OCI-LY3 (cell line): ENCODE measurements around the gene SH3BGRL.

Source experiments
- EZH2phosphoT487 ChIP-seq: fragments of 200-600 bp; shearing (Covaris generic); IDR thresholded peaks from 2 replicates; pipeline ENCODE4 v1.6.1; 2018; ENCODE audit warnings: antibody characterized with exemption, mixed run types, low read depth
- TF ChIP-seq, protein P1 (sequence below): fragments of 200-600, 300-600 bp; sonication (generic); IDR thresholded peaks from 2 replicates; pipeline ENCODE4 v1.5.1; 2014; ENCODE audit warnings: antibody characterized with exemption, low read length, low read depth

GRCh38 chrX:81237516-81237915 lies 35.6 kb downstream of the SH3BGRL start:
- TF ChIP-seq, protein P1, sequence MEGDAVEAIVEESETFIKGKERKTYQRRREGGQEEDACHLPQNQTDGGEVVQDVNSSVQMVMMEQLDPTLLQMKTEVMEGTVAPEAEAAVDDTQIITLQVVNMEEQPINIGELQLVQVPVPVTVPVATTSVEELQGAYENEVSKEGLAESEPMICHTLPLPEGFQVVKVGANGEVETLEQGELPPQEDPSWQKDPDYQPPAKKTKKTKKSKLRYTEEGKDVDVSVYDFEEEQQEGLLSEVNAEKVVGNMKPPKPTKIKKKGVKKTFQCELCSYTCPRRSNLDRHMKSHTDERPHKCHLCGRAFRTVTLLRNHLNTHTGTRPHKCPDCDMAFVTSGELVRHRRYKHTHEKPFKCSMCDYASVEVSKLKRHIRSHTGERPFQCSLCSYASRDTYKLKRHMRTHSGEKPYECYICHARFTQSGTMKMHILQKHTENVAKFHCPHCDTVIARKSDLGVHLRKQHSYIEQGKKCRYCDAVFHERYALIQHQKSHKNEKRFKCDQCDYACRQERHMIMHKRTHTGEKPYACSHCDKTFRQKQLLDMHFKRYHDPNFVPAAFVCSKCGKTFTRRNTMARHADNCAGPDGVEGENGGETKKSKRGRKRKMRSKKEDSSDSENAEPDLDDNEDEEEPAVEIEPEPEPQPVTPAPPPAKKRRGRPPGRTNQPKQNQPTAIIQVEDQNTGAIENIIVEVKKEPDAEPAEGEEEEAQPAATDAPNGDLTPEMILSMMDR: no peak
- TF ChIP-seq EZH2phosphoT487: no peak
